Glutamatergic neuron (in vitro differentiated cells): Measurements from ENCODE around the gene CHN1. TPM values are rescaled to one million over a fixed set of nuclear protein-coding genes. Genes with fewer than 3 reads are reported as not detected.

ENCODE experiments used
- DNase-seq: peaks from one replicate; pipeline ENCODE4 v3.0.0; 2022
- H3K27ac Mint-ChIP-seq: one replicate; pipeline ENCODE4 v1.8.0; 2020; ENCODE audit warnings: mild to moderate bottlenecking, mixed read lengths, inconsistent platforms; ENCODE audit not compliant: unreplicated experiment
- H3K27me3 Mint-ChIP-seq: one replicate; pipeline ENCODE4 v1.8.0; 2020; ENCODE audit warnings: mild to moderate bottlenecking, moderate library complexity, mixed read lengths, inconsistent platforms; ENCODE audit not compliant: unreplicated experiment
- H3K36me3 Mint-ChIP-seq: one replicate; pipeline ENCODE4 v1.8.0; 2020; ENCODE audit warnings: mild to moderate bottlenecking, mixed read lengths, inconsistent platforms; ENCODE audit not compliant: unreplicated experiment
- H3K4me1 Mint-ChIP-seq: one replicate; pipeline ENCODE4 v1.8.0; 2020; ENCODE audit warnings: mild to moderate bottlenecking, low read depth, mixed read lengths, inconsistent platforms; ENCODE audit not compliant: unreplicated experiment
- H3K4me3 Mint-ChIP-seq: one replicate; pipeline ENCODE4 v1.8.0; 2020; ENCODE audit warnings: mild to moderate bottlenecking, mixed read lengths, inconsistent platforms; ENCODE audit not compliant: unreplicated experiment
- H3K9me3 Mint-ChIP-seq: one replicate; pipeline ENCODE4 v1.8.0; 2020; ENCODE audit warnings: mild to moderate bottlenecking, moderate library complexity, mixed read lengths, inconsistent platforms; ENCODE audit not compliant: unreplicated experiment
- CTCF ChIP-seq: fragments of 200-600 bp; sonication (generic); IDR thresholded peaks from one replicate; pipeline ENCODE4 v1.5.0; 2021; ENCODE audit not compliant: partially characterized antibody, unreplicated experiment
- total RNA-seq: library from RNA; stranded (reverse); fragmentation: NEBNext Ultra II Directional; extraction: Animal tissue kit (Norgen Biotek cat#: 25700); gene quantifications from one replicate; pipeline ENCODE4 v1.2.1, GENCODE V29; 2021; ENCODE audit not compliant: unreplicated experiment

CHN1 gene
- total RNA-seq, 1 donor from 2014 or later, result 212 TPM

- TF ChIP-seq CTCF, result no peak
- H3K9me3 Mint-ChIP-seq, result no peaks in the 10 kb centered on the region
- no peaks in the 10 kb centered on the region for H3K36me3 Mint-ChIP-seq
- H3K27ac Mint-ChIP-seq, result peak overlapping the region; percentile 3
- H3K27me3 Mint-ChIP-seq, result no peaks in the 10 kb centered on the region
- H3K4me3 Mint-ChIP-seq, result no peak overlapping the region
- peaks cover 22% of the 10 kb centered on the region for H3K4me1 Mint-ChIP-seq
- peak; percentile 14 for DNase-seq
Observed at GRCh38 chr2:174901075-174901474, 104.1 kb downstream of the CHN1 start.

GRCh38 chr2:174897286-174897685, 107.9 kb downstream of the CHN1 start:
- Mint-ChIP-seq H3K27me3 (no peaks in the 10 kb centered on the region), H3K4me1 (peaks cover 12% of the 10 kb centered on the region), H3K36me3 (peaks cover 9% of the 10 kb centered on the region), H3K9me3 (no peaks in the 10 kb centered on the region), H3K4me3 (no peak overlapping the region), H3K27ac (peak overlapping the region; percentile 63)
- no peak for DNase-seq
- TF ChIP-seq CTCF, result no peak

- no peak for TF ChIP-seq CTCF
- Mint-ChIP-seq H3K27ac (no peak overlapping the region), H3K4me3 (no peak overlapping the region)
Observed at GRCh38 chr2:174893018-174893417, 112.2 kb downstream of the CHN1 start.

GRCh38 chr2:174892546-174892945, 112.6 kb downstream of the CHN1 start:
- no peak for DNase-seq

More at GRCh38 chr2:174893018-174893417, 112.2 kb downstream of the CHN1 start:
- DNase-seq, result no peak
- Mint-ChIP-seq H3K36me3 (peaks cover 10% of the 10 kb centered on the region), H3K27me3 (no peaks in the 10 kb centered on the region), H3K9me3 (no peaks in the 10 kb centered on the region), H3K4me1 (peaks cover 22% of the 10 kb centered on the region)

More at GRCh38 chr2:174892546-174892945, 112.6 kb downstream of the CHN1 start:
- H3K9me3 Mint-ChIP-seq, result no peaks in the 10 kb centered on the region
- H3K4me3 Mint-ChIP-seq, result no peak overlapping the region
- H3K27ac Mint-ChIP-seq, result no peak overlapping the region
- H3K36me3 Mint-ChIP-seq, result peaks cover 10% of the 10 kb centered on the region
- peaks cover 25% of the 10 kb centered on the region for H3K4me1 Mint-ChIP-seq
- no peaks in the 10 kb centered on the region for H3K27me3 Mint-ChIP-seq
- no peak for TF ChIP-seq CTCF
